Stimulated activated CD8-positive, alpha-beta memory T cell treated with anti-CD3 and anti-CD28 coated beads, Interleukin-15, amount 100 ng/mL, for 1 hour (primary cell): ENCODE results near the gene LGR5.
"Not testable (repeated sequence)": the region's sequence is repeated elsewhere in the genome, so short reads cannot be mapped to it uniquely, and the experiment has no call there.

ENCODE experiments used
- DNase-seq: peaks from one replicate; pipeline ENCODE4 v3.0.0-alpha.2; 2020; ENCODE audit warnings: low read depth

LGR5 gene

GRCh38 chr12:71551529-71551928, 111.9 kb downstream of the LGR5 start:
- DNase-seq, result no peak

- no peak for DNase-seq
These were observed 113.3 kb downstream of the LGR5 start for GRCh38 chr12:71552728-71553501.

- DNase-seq, result no peak
These were observed 115.6 kb downstream of the LGR5 start for GRCh38 chr12:71555191-71555590.

- not testable (repeated sequence) for DNase-seq
These were observed 116.2 kb downstream of the LGR5 start for GRCh38 chr12:71555789-71556188.

GRCh38 chr12:71556448-71556847, 116.8 kb downstream of the LGR5 start:
- DNase-seq, result no peak

- DNase-seq, result no peak
These were observed 117.3 kb downstream of the LGR5 start for GRCh38 chr12:71556875-71557274.

- DNase-seq, result no peak
These were observed 118.8 kb downstream of the LGR5 start for GRCh38 chr12:71558445-71558844.

- DNase-seq, result no peak
These were observed 123.3 kb downstream of the LGR5 start for GRCh38 chr12:71562676-71563595.

GRCh38 chr12:71565535-71565934, 125.9 kb downstream of the LGR5 start:
- DNase-seq, result no peak

GRCh38 chr12:71566655-71567054, 127.1 kb downstream of the LGR5 start:
- DNase-seq, result no peak

- no peak for DNase-seq
These were observed 127.9 kb downstream of the LGR5 start for GRCh38 chr12:71567537-71567936.

GRCh38 chr12:71569885-71570284, 130.3 kb downstream of the LGR5 start:
- DNase-seq, result not testable (repeated sequence)

GRCh38 chr12:71576496-71576895, 136.9 kb downstream of the LGR5 start:
- no peak for DNase-seq

GRCh38 chr12:71578694-71579258, 139.2 kb downstream of the LGR5 start:
- no peak for DNase-seq

- DNase-seq, result no peak
These were observed 141.6 kb downstream of the LGR5 start for GRCh38 chr12:71581206-71581605.

- DNase-seq, result no peak
These were observed 143.3 kb downstream of the LGR5 start for GRCh38 chr12:71582925-71583324.

- no peak for DNase-seq
These were observed 144.8 kb downstream of the LGR5 start for GRCh38 chr12:71584356-71584755.

- DNase-seq, result no peak
These were observed 145.6 kb downstream of the LGR5 start for GRCh38 chr12:71585218-71585617.

GRCh38 chr12:71587012-71587411, 147.4 kb downstream of the LGR5 start:
- DNase-seq, result no peak

GRCh38 chr12:71589478-71589881, 149.9 kb downstream of the LGR5 start:
- no peak for DNase-seq

GRCh38 chr12:71591601-71592000, 152.0 kb downstream of the LGR5 start:
- DNase-seq, result no peak

GRCh38 chr12:71592841-71593240, 153.2 kb downstream of the LGR5 start:
- no peak for DNase-seq
